Activated T-helper 17 cell treated with anti-CD3 and anti-CD28 coated beads, Interleukin-2, amount 50 U/mL, for 72 hours (primary cell): Measurements from ENCODE around the gene SPTSSA. TPM values are rescaled to one million over a fixed set of nuclear protein-coding genes. Genes with fewer than 3 reads are reported as not detected.
"Not testable (repeated sequence)": the region's sequence is repeated elsewhere in the genome, so short reads cannot be mapped to it uniquely, and the experiment has no call there.

Experiments
- ATAC-seq: fragments of 150-1000 bp; cut with Tn5 transposase; replicated peaks from 2 replicates; pipeline ENCODE4 v1.10.0; 2021; ENCODE audit warnings: mild to moderate bottlenecking, moderate library complexity
- H3K27ac Mint-ChIP-seq: one replicate; pipeline ENCODE4 v1.8.0; 2022; ENCODE audit warnings: mixed read lengths
- H3K27me3 Mint-ChIP-seq: one replicate; pipeline ENCODE4 v1.8.0; 2022; ENCODE audit warnings: mixed read lengths
- H3K36me3 Mint-ChIP-seq: one replicate; pipeline ENCODE4 v1.8.0; 2022; ENCODE audit warnings: low read depth, mild to moderate bottlenecking, mixed read lengths
- H3K4me1 Mint-ChIP-seq: one replicate; pipeline ENCODE4 v1.8.0; 2022; ENCODE audit warnings: mixed read lengths
- H3K4me3 Mint-ChIP-seq: one replicate; pipeline ENCODE4 v1.8.0; 2022; ENCODE audit warnings: mild to moderate bottlenecking, mixed read lengths
- H3K9me3 Mint-ChIP-seq: one replicate; pipeline ENCODE4 v1.8.0; 2022; ENCODE audit warnings: mixed read lengths
- total RNA-seq, 2 donors: library from RNA; stranded (reverse); gene quantifications; one replicate each; pipeline ENCODE4 v1.2.3, GENCODE V29; 2022

SPTSSA gene
- 10 to 100 TPM in 1 of 2 donors, 1 to 10 TPM in 1; 7.0 to 12.7 TPM for total RNA-seq

- no peaks in the 10 kb centered on the region for H3K9me3 Mint-ChIP-seq
- peak within 1 kb of the TSS; percentile 82 for H3K27ac Mint-ChIP-seq
- peaks cover 2% of the 10 kb centered on the region for H3K36me3 Mint-ChIP-seq
- peaks cover 6% of the 10 kb centered on the region for H3K4me1 Mint-ChIP-seq
- peak; percentile 97 for ATAC-seq
- H3K27me3 Mint-ChIP-seq = no peaks in the 10 kb centered on the region
- H3K4me3 Mint-ChIP-seq = no peak within 1 kb of the TSS
Observed at GRCh38 chr14:34462132-34462893, at the start of gene SPTSSA. Gene SPTSSA (minus strand): TSS chr14:34462240. CDS start chr14:34462207, 33 bp downstream.

GRCh38 chr14:34507884-34508283, 45.8 kb upstream of the SPTSSA start:
- ATAC-seq = no peak
- Mint-ChIP-seq H3K4me1 (no peaks in the 10 kb centered on the region), H3K9me3 (no peaks in the 10 kb centered on the region), H3K27me3 (no peaks in the 10 kb centered on the region), H3K4me3 (no peak overlapping the region), H3K27ac (no peak overlapping the region), H3K36me3 (no peaks in the 10 kb centered on the region)

- Mint-ChIP-seq H3K9me3 (no peaks in the 10 kb centered on the region), H3K27ac (no peak overlapping the region), H3K27me3 (no peaks in the 10 kb centered on the region), H3K4me1 (no peaks in the 10 kb centered on the region), H3K36me3 (no peaks in the 10 kb centered on the region), H3K4me3 (no peak overlapping the region)
- no peak for ATAC-seq
Observed at GRCh38 chr14:34507459-34507858, 45.4 kb upstream of the SPTSSA start.

GRCh38 chr14:34505124-34505491, 43.1 kb upstream of the SPTSSA start:
- H3K9me3 Mint-ChIP-seq, H3K36me3 Mint-ChIP-seq, H3K4me3 Mint-ChIP-seq, H3K27me3 Mint-ChIP-seq, H3K27ac Mint-ChIP-seq, H3K4me1 Mint-ChIP-seq, ATAC-seq: not testable (repeated sequence)

- H3K4me3 Mint-ChIP-seq, H3K4me1 Mint-ChIP-seq, ATAC-seq, H3K36me3 Mint-ChIP-seq, H3K9me3 Mint-ChIP-seq, H3K27me3 Mint-ChIP-seq, H3K27ac Mint-ChIP-seq: not testable (repeated sequence)
Observed at GRCh38 chr14:34504027-34504426, 42.0 kb upstream of the SPTSSA start.

GRCh38 chr14:34502545-34503225, 40.6 kb upstream of the SPTSSA start:
- Mint-ChIP-seq H3K27me3 (no peaks in the 10 kb centered on the region), H3K27ac (no peak overlapping the region), H3K4me1 (no peaks in the 10 kb centered on the region), H3K9me3 (no peaks in the 10 kb centered on the region), H3K4me3 (no peak overlapping the region), H3K36me3 (no peaks in the 10 kb centered on the region)
- no peak for ATAC-seq

GRCh38 chr14:34502001-34502400, 40.0 kb upstream of the SPTSSA start:
- no peak overlapping the region for H3K27ac Mint-ChIP-seq
- H3K27me3 Mint-ChIP-seq = no peaks in the 10 kb centered on the region
- no peaks in the 10 kb centered on the region for H3K9me3 Mint-ChIP-seq
- H3K4me1 Mint-ChIP-seq = no peaks in the 10 kb centered on the region
- H3K36me3 Mint-ChIP-seq = no peaks in the 10 kb centered on the region
- no peak for ATAC-seq
- no peak overlapping the region for H3K4me3 Mint-ChIP-seq

GRCh38 chr14:34501004-34501580, 39.1 kb upstream of the SPTSSA start:
- Mint-ChIP-seq H3K27me3 (no peaks in the 10 kb centered on the region), H3K9me3 (no peaks in the 10 kb centered on the region), H3K4me3 (no peak overlapping the region), H3K36me3 (no peaks in the 10 kb centered on the region), H3K27ac (no peak overlapping the region), H3K4me1 (no peaks in the 10 kb centered on the region)
- ATAC-seq = no peak

GRCh38 chr14:34498684-34499412, 36.8 kb upstream of the SPTSSA start:
- Mint-ChIP-seq H3K9me3 (no peaks in the 10 kb centered on the region), H3K27me3 (no peaks in the 10 kb centered on the region), H3K27ac (no peak overlapping the region), H3K4me3 (no peak overlapping the region), H3K36me3 (no peaks in the 10 kb centered on the region), H3K4me1 (no peaks in the 10 kb centered on the region)
- ATAC-seq = peak; percentile 34

- H3K27ac Mint-ChIP-seq = no peak overlapping the region
Observed at GRCh38 chr14:34496679-34497513, 34.9 kb upstream of the SPTSSA start.

GRCh38 chr14:34496007-34496678, 34.1 kb upstream of the SPTSSA start:
- no peak for ATAC-seq
- Mint-ChIP-seq H3K4me1 (no peaks in the 10 kb centered on the region), H3K27ac (no peak overlapping the region), H3K4me3 (no peak overlapping the region), H3K27me3 (peaks cover 2% of the 10 kb centered on the region), H3K9me3 (no peaks in the 10 kb centered on the region), H3K36me3 (no peaks in the 10 kb centered on the region)

More at GRCh38 chr14:34496679-34497513, 34.9 kb upstream of the SPTSSA start:
- Mint-ChIP-seq H3K9me3 (no peaks in the 10 kb centered on the region), H3K4me1 (no peaks in the 10 kb centered on the region), H3K4me3 (no peak overlapping the region), H3K27me3 (no peaks in the 10 kb centered on the region), H3K36me3 (no peaks in the 10 kb centered on the region)
- no peak for ATAC-seq

GRCh38 chr14:34489324-34489723, 27.3 kb upstream of the SPTSSA start:
- peaks cover 4% of the 10 kb centered on the region for H3K27me3 Mint-ChIP-seq
- H3K36me3 Mint-ChIP-seq = no peaks in the 10 kb centered on the region
- no peaks in the 10 kb centered on the region for H3K4me1 Mint-ChIP-seq
- no peak overlapping the region for H3K4me3 Mint-ChIP-seq
- H3K27ac Mint-ChIP-seq = no peak overlapping the region
- no peak for ATAC-seq
- no peaks in the 10 kb centered on the region for H3K9me3 Mint-ChIP-seq

- no peak overlapping the region for H3K4me3 Mint-ChIP-seq
- no peak overlapping the region for H3K27ac Mint-ChIP-seq
- peaks cover 4% of the 10 kb centered on the region for H3K27me3 Mint-ChIP-seq
- no peaks in the 10 kb centered on the region for H3K9me3 Mint-ChIP-seq
- no peaks in the 10 kb centered on the region for H3K4me1 Mint-ChIP-seq
- H3K36me3 Mint-ChIP-seq = no peaks in the 10 kb centered on the region
- no peak for ATAC-seq
Observed at GRCh38 chr14:34488528-34488927, 26.5 kb upstream of the SPTSSA start.
